ENCODE data around the gene VTI1A. TPM values are rescaled to one million over a fixed set of nuclear protein-coding genes. Genes with fewer than 3 reads are reported as not detected.

VTI1A gene
- total and polyA plus RNA-seq, 2 of the 13 experiments (the other 11 are each of a cell fraction or from before 2014, with no cell fraction given) = 11.7 to 32.7 TPM

DNA sequence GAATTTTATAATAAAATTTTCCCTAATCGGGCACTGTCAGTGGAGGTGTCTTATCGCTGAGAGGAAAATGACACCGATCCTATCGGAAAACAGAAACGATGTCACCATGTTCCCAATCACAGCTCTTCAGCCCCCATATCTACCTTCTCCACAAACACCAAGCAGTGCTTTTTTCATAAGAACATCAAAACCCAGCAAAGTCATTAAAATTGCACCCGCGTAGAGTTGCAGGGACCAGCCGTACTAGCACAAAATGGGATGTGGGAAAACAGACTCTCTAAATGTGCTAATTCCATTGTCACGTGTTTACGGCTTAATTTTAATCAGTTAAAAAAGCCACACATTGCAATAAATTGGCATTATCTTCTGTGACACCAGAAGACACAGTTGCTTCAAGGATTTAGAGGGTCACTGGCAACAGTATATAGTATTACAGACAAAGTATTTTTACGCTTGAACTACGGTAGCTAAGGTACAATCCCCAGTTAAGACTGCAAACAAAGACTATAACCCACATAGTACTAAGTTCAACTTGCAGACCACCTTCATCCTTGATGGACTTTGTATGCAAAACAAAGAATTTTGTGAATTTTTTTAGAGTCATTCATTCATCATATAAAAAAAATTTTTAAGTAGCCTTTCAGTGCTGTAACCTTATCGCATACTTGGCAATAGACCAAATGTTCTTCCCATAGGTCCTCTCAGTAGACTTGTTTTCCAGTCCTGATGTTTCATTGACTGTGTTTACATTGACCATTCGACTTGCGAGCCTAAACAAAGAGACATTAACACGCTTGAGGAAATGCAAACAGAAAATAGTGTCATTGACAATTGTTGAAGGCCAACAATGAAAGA is 116.0 kb downstream of the VTI1A start (continued):
- TF ChIP-seq ZNF777 (CRISPR knock-in tag; IDR thresholded peaks at IDR 0.05) (no peak), HOXD1 (CRISPR knock-in tag; IDR thresholded peaks at IDR 0.05) (no peak), FOXM1 (CRISPR knock-in tag; IDR thresholded peaks at IDR 0.05) (no peak), NONO (IDR thresholded peaks at IDR 0.05) (no peak), NONO (CRISPR knock-in tag; conservative IDR thresholded peaks at IDR 0.05) (peak; percentile 55; the same call in 1 of the 2 replicates), BCL6 (CRISPR knock-in tag; IDR thresholded peaks at IDR 0.05) (peak; percentile 99), NR2F1 (CRISPR knock-in tag; IDR thresholded peaks at IDR 0.05) (no peak), KLF9 (CRISPR knock-in tag; IDR thresholded peaks at IDR 0.05; ENCODE audit: low read depth) (no peak), GATAD2A (CRISPR knock-in tag; IDR thresholded peaks at IDR 0.05) (peak; percentile 98), ZNF331 (CRISPR knock-in tag; IDR thresholded peaks at IDR 0.05) (peak; percentile 43; the same call in 1 of the 2 replicates), PITX1 (CRISPR knock-in tag; IDR thresholded peaks at IDR 0.05) (peak; percentile 84), ZNF225 (CRISPR knock-in tag; IDR thresholded peaks at IDR 0.05) (no peak), RXRB (CRISPR knock-in tag; IDR thresholded peaks at IDR 0.05; ENCODE audit: borderline replicate concordance) (peak; percentile 92), ZNF292 (CRISPR knock-in tag; IDR thresholded peaks at IDR 0.05; ENCODE audit: borderline replicate concordance, low read depth) (no peak), ZSCAN25 (CRISPR knock-in tag; IDR thresholded peaks at IDR 0.05) (no peak), CCAR2 (optimal IDR thresholded peaks at IDR 0.05; ENCODE audit: low read depth, low read length) (no peak), DPF2 (CRISPR knock-in tag; IDR thresholded peaks at IDR 0.05; ENCODE audit: borderline replicate concordance, low read depth) (peak; percentile 88; the same call in 1 of the 2 replicates)
- TF ChIP-seq, protein P1, sequence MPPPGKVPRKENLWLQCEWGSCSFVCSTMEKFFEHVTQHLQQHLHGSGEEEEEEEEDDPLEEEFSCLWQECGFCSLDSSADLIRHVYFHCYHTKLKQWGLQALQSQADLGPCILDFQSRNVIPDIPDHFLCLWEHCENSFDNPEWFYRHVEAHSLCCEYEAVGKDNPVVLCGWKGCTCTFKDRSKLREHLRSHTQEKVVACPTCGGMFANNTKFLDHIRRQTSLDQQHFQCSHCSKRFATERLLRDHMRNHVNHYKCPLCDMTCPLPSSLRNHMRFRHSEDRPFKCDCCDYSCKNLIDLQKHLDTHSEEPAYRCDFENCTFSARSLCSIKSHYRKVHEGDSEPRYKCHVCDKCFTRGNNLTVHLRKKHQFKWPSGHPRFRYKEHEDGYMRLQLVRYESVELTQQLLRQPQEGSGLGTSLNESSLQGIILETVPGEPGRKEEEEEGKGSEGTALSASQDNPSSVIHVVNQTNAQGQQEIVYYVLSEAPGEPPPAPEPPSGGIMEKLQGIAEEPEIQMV (CRISPR knock-in tag; IDR thresholded peaks at IDR 0.05; ENCODE audit: low read depth) = no peak
- TF ChIP-seq, protein P2, sequence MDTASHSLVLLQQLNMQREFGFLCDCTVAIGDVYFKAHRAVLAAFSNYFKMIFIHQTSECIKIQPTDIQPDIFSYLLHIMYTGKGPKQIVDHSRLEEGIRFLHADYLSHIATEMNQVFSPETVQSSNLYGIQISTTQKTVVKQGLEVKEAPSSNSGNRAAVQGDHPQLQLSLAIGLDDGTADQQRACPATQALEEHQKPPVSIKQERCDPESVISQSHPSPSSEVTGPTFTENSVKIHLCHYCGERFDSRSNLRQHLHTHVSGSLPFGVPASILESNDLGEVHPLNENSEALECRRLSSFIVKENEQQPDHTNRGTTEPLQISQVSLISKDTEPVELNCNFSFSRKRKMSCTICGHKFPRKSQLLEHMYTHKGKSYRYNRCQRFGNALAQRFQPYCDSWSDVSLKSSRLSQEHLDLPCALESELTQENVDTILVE (CRISPR knock-in tag; IDR thresholded peaks at IDR 0.05) = peak; percentile 29; the same call in 1 of the 2 replicates
- TF ChIP-seq, protein P3, sequence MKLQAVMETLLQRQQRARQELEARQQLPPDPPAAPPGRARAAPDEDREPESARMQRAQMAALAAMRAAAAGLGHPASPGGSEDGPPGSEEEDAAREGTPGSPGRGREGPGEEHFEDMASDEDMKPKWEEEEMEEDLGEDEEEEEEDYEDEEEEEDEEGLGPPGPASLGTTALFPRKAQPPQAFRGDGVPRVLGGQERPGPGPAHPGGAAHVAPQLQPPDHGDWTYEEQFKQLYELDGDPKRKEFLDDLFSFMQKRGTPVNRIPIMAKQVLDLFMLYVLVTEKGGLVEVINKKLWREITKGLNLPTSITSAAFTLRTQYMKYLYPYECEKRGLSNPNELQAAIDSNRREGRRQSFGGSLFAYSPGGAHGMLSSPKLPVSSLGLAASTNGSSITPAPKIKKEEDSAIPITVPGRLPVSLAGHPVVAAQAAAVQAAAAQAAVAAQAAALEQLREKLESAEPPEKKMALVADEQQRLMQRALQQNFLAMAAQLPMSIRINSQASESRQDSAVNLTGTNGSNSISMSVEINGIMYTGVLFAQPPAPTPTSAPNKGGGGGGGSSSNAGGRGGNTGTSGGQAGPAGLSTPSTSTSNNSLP (IDR thresholded peaks at IDR 0.05; ENCODE audit: low read depth, low read length) = peak; percentile 77; the same call in 1 of the 2 replicates
- TF ChIP-seq, protein P4, sequence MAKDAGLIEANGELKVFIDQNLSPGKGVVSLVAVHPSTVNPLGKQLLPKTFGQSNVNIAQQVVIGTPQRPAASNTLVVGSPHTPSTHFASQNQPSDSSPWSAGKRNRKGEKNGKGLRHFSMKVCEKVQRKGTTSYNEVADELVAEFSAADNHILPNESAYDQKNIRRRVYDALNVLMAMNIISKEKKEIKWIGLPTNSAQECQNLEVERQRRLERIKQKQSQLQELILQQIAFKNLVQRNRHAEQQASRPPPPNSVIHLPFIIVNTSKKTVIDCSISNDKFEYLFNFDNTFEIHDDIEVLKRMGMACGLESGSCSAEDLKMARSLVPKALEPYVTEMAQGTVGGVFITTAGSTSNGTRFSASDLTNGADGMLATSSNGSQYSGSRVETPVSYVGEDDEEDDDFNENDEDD (CRISPR knock-in tag; IDR thresholded peaks at IDR 0.05; ENCODE audit: borderline replicate concordance) = 0 out of 2 replicates have a peak, but pooled peaks have one; percentile 15
- TF ChIP-seq, protein P5, sequence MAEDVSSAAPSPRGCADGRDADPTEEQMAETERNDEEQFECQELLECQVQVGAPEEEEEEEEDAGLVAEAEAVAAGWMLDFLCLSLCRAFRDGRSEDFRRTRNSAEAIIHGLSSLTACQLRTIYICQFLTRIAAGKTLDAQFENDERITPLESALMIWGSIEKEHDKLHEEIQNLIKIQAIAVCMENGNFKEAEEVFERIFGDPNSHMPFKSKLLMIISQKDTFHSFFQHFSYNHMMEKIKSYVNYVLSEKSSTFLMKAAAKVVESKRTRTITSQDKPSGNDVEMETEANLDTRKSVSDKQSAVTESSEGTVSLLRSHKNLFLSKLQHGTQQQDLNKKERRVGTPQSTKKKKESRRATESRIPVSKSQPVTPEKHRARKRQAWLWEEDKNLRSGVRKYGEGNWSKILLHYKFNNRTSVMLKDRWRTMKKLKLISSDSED (CRISPR knock-in tag; IDR thresholded peaks at IDR 0.05) = no peak

All from HepG2 (cell line).